Osteocyte (in vitro differentiated cells): ENCODE results near the gene BDNF. TPM values are rescaled to one million over a fixed set of nuclear protein-coding genes. Genes with fewer than 3 reads are reported as not detected.

Source experiments
- DNase-seq: peaks from one replicate; pipeline ENCODE4 v3.0.0; 2021; ENCODE audit warnings: mixed read lengths; ENCODE audit not compliant: unreplicated experiment; ENCODE audit errors: extremely low spot score
- H3K27ac Mint-ChIP-seq: one replicate; pipeline ENCODE4 v1.8.0; 2021; ENCODE audit warnings: mild to moderate bottlenecking, mixed read lengths; ENCODE audit not compliant: unreplicated experiment
- H3K27me3 Mint-ChIP-seq: one replicate; pipeline ENCODE4 v1.8.0; 2021; ENCODE audit warnings: mixed read lengths; ENCODE audit not compliant: unreplicated experiment
- H3K36me3 Mint-ChIP-seq: one replicate; pipeline ENCODE4 v1.8.0; 2021; ENCODE audit warnings: mixed read lengths; ENCODE audit not compliant: unreplicated experiment
- H3K4me1 Mint-ChIP-seq: one replicate; pipeline ENCODE4 v1.8.0; 2021; ENCODE audit warnings: mixed read lengths; ENCODE audit not compliant: unreplicated experiment
- H3K4me3 Mint-ChIP-seq: one replicate; pipeline ENCODE4 v1.8.0; 2021; ENCODE audit warnings: mild to moderate bottlenecking, moderate library complexity, mixed read lengths; ENCODE audit not compliant: unreplicated experiment
- H3K9me3 Mint-ChIP-seq: one replicate; pipeline ENCODE4 v1.8.0; 2021; ENCODE audit warnings: mixed read lengths; ENCODE audit not compliant: unreplicated experiment
- total RNA-seq: library from RNA; stranded (reverse); gene quantifications from 2 replicates; pipeline ENCODE4 v1.2.1, GENCODE V29; 2021
- TF ChIP-seq, protein P1 (sequence below): fragments of 200-600 bp; sonication (generic); IDR thresholded peaks from 2 replicates; pipeline ENCODE4 v1.5.0; 2021; ENCODE audit warnings: antibody characterized with exemption, mild to moderate bottlenecking, moderate library complexity

The BDNF gene
- total RNA-seq, 1 donor from 2014 or later: 4.9 TPM

DNA sequence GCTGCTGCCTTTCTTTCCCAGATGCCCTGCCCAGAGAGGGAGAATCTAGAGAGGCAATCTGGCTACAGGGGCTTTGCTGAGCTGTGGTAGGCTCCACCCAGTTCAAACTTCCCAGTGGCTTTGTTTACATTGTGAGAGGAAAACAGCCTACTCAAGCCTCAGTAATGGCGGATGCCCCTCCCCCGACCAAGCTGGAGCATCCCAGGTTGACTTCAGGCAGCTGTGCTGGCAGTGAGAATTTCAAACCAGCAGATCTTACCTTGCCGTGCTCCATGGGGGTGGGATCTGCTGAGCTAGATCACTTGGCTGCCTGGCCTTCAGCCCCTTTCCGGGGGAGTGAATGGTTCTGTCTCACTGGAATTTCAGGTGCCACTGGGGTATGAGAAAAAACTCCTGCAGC, 12.2 kb downstream of the BDNF start:
- DNase-seq: no peak
- no peaks in the 10 kb centered on the region for H3K9me3 Mint-ChIP-seq
- no peaks in the 10 kb centered on the region for H3K36me3 Mint-ChIP-seq
- TF ChIP-seq, protein P1, sequence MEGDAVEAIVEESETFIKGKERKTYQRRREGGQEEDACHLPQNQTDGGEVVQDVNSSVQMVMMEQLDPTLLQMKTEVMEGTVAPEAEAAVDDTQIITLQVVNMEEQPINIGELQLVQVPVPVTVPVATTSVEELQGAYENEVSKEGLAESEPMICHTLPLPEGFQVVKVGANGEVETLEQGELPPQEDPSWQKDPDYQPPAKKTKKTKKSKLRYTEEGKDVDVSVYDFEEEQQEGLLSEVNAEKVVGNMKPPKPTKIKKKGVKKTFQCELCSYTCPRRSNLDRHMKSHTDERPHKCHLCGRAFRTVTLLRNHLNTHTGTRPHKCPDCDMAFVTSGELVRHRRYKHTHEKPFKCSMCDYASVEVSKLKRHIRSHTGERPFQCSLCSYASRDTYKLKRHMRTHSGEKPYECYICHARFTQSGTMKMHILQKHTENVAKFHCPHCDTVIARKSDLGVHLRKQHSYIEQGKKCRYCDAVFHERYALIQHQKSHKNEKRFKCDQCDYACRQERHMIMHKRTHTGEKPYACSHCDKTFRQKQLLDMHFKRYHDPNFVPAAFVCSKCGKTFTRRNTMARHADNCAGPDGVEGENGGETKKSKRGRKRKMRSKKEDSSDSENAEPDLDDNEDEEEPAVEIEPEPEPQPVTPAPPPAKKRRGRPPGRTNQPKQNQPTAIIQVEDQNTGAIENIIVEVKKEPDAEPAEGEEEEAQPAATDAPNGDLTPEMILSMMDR: no peak
- H3K4me3 Mint-ChIP-seq: no peak overlapping the region
- no peak overlapping the region for H3K27ac Mint-ChIP-seq
- no peaks in the 10 kb centered on the region for H3K4me1 Mint-ChIP-seq
- no peaks in the 10 kb centered on the region for H3K27me3 Mint-ChIP-seq

- TF ChIP-seq, protein P1: no peak
- Mint-ChIP-seq H3K27ac (no peak overlapping the region), H3K4me1 (peaks cover 5% of the 10 kb centered on the region), H3K27me3 (no peaks in the 10 kb centered on the region), H3K9me3 (no peaks in the 10 kb centered on the region), H3K36me3 (peaks cover 3% of the 10 kb centered on the region), H3K4me3 (no peak overlapping the region)
- no peak for DNase-seq
These were observed 18.6 kb downstream of the BDNF start for GRCh38 chr11:27681664-27682063.

GRCh38 chr11:27679136-27680015, 20.9 kb downstream of the BDNF start:
- TF ChIP-seq, protein P1: no peak
- H3K36me3 Mint-ChIP-seq: peaks cover 3% of the 10 kb centered on the region
- no peak for DNase-seq
- no peak overlapping the region for H3K4me3 Mint-ChIP-seq
- no peaks in the 10 kb centered on the region for H3K27me3 Mint-ChIP-seq
- H3K9me3 Mint-ChIP-seq: no peaks in the 10 kb centered on the region
- H3K4me1 Mint-ChIP-seq: peaks cover 5% of the 10 kb centered on the region
- no peak overlapping the region for H3K27ac Mint-ChIP-seq

- no peak overlapping the region for H3K4me3 Mint-ChIP-seq
- peaks cover 5% of the 10 kb centered on the region for H3K4me1 Mint-ChIP-seq
- H3K9me3 Mint-ChIP-seq: no peaks in the 10 kb centered on the region
- H3K36me3 Mint-ChIP-seq: peaks cover 3% of the 10 kb centered on the region
- no peak overlapping the region for H3K27ac Mint-ChIP-seq
- no peak for DNase-seq
- TF ChIP-seq, protein P1: no peak
- no peaks in the 10 kb centered on the region for H3K27me3 Mint-ChIP-seq
These were observed 22.0 kb downstream of the BDNF start for GRCh38 chr11:27678242-27678641.

DNA sequence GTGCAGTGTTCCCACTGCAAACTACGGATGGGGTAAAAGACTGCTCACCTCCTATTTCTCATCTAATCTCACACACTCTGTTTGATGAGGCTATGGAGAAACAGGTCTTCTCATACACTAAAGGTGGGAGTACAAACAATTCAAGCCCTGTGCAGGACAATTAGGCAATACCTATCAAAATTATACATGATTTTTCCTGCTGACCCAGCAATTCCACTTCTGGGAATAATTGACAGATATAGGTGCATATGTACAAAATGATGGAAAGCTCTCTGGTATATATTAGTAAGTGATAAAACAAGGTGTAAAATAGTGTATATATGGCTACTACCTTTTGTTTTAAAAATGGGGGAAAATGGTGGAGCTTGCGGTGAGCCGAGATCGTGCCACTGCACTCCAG, 23.1 kb downstream of the BDNF start:
- TF ChIP-seq, protein P1: no peak
- H3K4me3 Mint-ChIP-seq: no peak overlapping the region
- no peak overlapping the region for H3K27ac Mint-ChIP-seq
- peaks cover 5% of the 10 kb centered on the region for H3K4me1 Mint-ChIP-seq
- DNase-seq: no peak
- H3K27me3 Mint-ChIP-seq: no peaks in the 10 kb centered on the region
- no peaks in the 10 kb centered on the region for H3K9me3 Mint-ChIP-seq
- peaks cover 3% of the 10 kb centered on the region for H3K36me3 Mint-ChIP-seq
